OCI-LY3 (cell line): Measurements from ENCODE around the gene COA8.

Experiments
- H2AFZ ChIP-seq: fragments of 200-600, 300-600 bp; shearing (Covaris generic); 2 replicates; pipeline ENCODE4 v1.6.0; 2014; ENCODE audit warnings: antibody characterized with exemption, low read depth, low read length
- H3K27ac ChIP-seq: fragments of 200-600, 300-600 bp; sonication (generic); 2 replicates; pipeline ENCODE4 v1.5.1; 2014; ENCODE audit warnings: mild to moderate bottlenecking, low read length, moderate library complexity, mixed read lengths
- H3K27me3 ChIP-seq: fragments of 200-600, 300-600 bp; sonication (generic); 2 replicates; pipeline ENCODE4 v1.6.1; 2014; ENCODE audit warnings: low read depth, low read length, mixed read lengths
- H3K36me3 ChIP-seq: fragments of 200-600, 300-600 bp; sonication (generic); replicated peaks from 2 replicates; pipeline ENCODE3; 2014; ENCODE audit warnings: low read depth, low read length, mixed read lengths
- H3K4me1 ChIP-seq: fragments of 300-600, 200-600 bp; sonication (generic); 2 replicates; pipeline ENCODE4 v1.6.1; 2014; ENCODE audit warnings: low read length, mixed read lengths
- H3K4me2 ChIP-seq: fragments of 200-600, 300-600 bp; sonication (generic); 2 replicates; pipeline ENCODE4 v1.6.1; 2014; ENCODE audit warnings: low read length, mixed read lengths
- H3K4me3 ChIP-seq: fragments of 300-600, 200-600 bp; sonication (generic); 2 replicates; pipeline ENCODE4 v1.5.1; 2014; ENCODE audit warnings: antibody characterized with exemption, mild to moderate bottlenecking, low read length, moderate library complexity
- H3K79me2 ChIP-seq: fragments of 300-600, 200-600 bp; shearing (Covaris generic); 2 replicates; pipeline ENCODE4 v1.6.1; 2014; ENCODE audit warnings: mild to moderate bottlenecking, low read length, mixed read lengths
- H3K9ac ChIP-seq: fragments of 300-600, 200-600 bp; shearing (Covaris generic); 2 replicates; pipeline ENCODE4 v1.6.0; 2014; ENCODE audit warnings: mild to moderate bottlenecking, low read length, moderate library complexity
- H3K9me3 ChIP-seq: fragments of 200-600, 300-600 bp; shearing (Covaris generic); 2 replicates; pipeline ENCODE4 v1.6.1; 2014; ENCODE audit warnings: low read length, mixed read lengths; ENCODE audit not compliant: insufficient read depth
- H4K20me1 ChIP-seq: fragments of 200-600, 300-600 bp; sonication (generic); 2 replicates; pipeline ENCODE4 v1.6.1; 2016; ENCODE audit warnings: low read length, mixed read lengths; ENCODE audit not compliant: insufficient read depth
- EZH2phosphoT487 ChIP-seq: fragments of 200-600 bp; shearing (Covaris generic); IDR thresholded peaks from 2 replicates; pipeline ENCODE4 v1.6.1; 2018; ENCODE audit warnings: antibody characterized with exemption, mixed run types, low read depth
- TF ChIP-seq, protein P1 (sequence below): fragments of 200-600, 300-600 bp; sonication (generic); IDR thresholded peaks from 2 replicates; pipeline ENCODE4 v1.5.1; 2014; ENCODE audit warnings: antibody characterized with exemption, low read length, low read depth

Gene COA8

DNA sequence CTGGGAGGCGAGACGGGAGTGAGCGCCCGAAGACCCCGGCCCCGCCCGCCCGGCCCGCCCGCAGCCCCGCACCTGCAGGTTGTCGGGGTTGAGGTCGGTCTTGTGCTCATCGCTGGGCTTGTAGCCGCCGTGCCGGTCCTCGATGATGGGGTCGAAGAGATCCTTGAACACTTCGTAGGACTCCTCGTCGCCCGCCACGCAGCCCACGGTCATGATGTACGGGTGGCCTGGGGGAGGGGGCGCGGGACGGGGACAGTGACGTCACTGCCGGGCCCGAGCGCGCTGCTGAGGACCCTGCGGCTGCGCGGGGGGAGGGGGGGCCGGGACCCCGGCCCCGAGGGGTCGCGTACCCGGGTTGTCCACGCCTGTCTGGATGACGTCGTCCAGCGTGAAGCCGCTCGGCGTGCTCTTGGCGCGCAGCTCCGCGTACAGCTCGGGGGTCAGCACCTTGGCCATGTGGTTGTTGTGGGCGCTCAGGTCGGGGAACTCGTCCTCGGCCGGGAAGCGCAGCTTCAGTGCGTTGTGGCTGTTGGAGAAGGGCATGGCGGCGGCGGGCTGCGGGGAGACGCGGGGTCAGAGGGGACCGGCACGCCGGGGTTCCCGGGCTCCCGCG, 40.7 kb upstream of the COA8 start:
- peak overlapping the region; percentile 82 for H3K4me2 ChIP-seq
- peaks cover 21% of the 10 kb centered on the region for H3K79me2 ChIP-seq
- peak overlapping the region; percentile 82 for H3K27ac ChIP-seq
- H3K36me3 ChIP-seq, result peaks cover 18% of the 10 kb centered on the region
- no peaks in the 10 kb centered on the region for H4K20me1 ChIP-seq
- peak overlapping the region; percentile 76 for H3K4me3 ChIP-seq
- H2AFZ ChIP-seq, result no peak overlapping the region
- no peaks in the 10 kb centered on the region for H3K9me3 ChIP-seq
- H3K27me3 ChIP-seq, result no peaks in the 10 kb centered on the region
- H3K9ac ChIP-seq, result peak overlapping the region; percentile 83
- H3K4me1 ChIP-seq, result peaks cover 59% of the 10 kb centered on the region
- TF ChIP-seq EZH2phosphoT487, result no peak
- TF ChIP-seq, protein P1, sequence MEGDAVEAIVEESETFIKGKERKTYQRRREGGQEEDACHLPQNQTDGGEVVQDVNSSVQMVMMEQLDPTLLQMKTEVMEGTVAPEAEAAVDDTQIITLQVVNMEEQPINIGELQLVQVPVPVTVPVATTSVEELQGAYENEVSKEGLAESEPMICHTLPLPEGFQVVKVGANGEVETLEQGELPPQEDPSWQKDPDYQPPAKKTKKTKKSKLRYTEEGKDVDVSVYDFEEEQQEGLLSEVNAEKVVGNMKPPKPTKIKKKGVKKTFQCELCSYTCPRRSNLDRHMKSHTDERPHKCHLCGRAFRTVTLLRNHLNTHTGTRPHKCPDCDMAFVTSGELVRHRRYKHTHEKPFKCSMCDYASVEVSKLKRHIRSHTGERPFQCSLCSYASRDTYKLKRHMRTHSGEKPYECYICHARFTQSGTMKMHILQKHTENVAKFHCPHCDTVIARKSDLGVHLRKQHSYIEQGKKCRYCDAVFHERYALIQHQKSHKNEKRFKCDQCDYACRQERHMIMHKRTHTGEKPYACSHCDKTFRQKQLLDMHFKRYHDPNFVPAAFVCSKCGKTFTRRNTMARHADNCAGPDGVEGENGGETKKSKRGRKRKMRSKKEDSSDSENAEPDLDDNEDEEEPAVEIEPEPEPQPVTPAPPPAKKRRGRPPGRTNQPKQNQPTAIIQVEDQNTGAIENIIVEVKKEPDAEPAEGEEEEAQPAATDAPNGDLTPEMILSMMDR, result no peak

DNA sequence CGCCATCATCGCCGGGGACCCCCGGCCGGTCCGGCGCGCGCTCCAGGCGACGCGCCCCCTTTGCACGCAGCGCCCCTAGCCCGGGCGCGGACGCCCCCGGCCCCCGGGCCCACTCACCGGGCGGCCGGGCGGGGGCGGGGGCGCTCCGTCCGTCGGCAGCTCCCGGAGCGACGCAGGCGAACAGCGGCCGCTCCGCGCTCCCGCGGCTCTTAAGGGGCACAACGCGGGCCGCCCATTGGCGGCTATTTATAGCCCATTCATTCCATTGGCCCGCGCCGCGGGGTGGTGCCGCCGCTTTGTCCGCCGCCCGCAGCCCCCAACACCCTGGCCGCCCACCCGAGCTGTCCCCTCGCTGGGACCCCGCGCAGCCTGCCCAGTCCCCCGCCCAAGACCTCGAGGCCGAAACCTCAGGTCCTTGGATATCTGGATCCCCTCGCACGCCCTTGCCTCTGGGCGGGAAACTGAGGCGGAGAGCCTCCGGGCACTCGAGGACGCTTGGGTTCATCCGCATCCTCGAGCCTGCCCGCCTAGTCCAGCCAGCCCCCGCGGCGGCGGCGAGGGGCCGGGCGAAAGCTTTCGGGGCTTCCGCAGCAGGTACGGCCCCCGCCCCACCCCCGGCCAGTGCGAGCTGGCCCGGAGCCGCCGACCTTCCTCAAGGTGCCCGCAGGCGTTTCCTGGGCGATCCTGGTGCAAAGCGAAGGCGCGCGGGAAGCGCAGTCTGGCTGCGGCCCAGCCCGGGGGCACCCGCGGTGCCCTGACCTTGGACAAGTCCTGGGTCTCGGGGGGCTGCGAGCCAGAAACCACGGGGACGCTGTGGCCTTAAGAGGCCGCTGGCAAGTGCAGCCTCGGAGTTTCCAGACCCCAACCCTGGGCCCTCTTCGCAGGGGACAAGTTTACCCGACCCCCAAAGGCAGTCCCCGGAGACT, 39.8 kb upstream of the COA8 start, which contains the start of gene CKB:
Gene CKB, minus strand, starts transcription at position 182 of the 926 bp plus-strand sequence. CDS start 337 bp downstream, outside the sequence.
- peaks cover 19% of the 10 kb centered on the region for H3K36me3 ChIP-seq
- TF ChIP-seq EZH2phosphoT487, result no peak
- TF ChIP-seq, protein P1, result no peak
- H3K27me3 ChIP-seq, result no peaks in the 10 kb centered on the region
- H3K79me2 ChIP-seq, result peaks cover 23% of the 10 kb centered on the region
- H3K9ac ChIP-seq, result peak within 1 kb of the TSS; percentile 83
- peaks cover 65% of the 10 kb centered on the region for H3K4me1 ChIP-seq
- no peaks in the 10 kb centered on the region for H3K9me3 ChIP-seq
- peak within 1 kb of the TSS; percentile 82 for H3K27ac ChIP-seq
- H3K4me2 ChIP-seq, result peak within 1 kb of the TSS; percentile 82
- peak within 1 kb of the TSS; percentile 37; the same call in 1 of the 2 replicates for H2AFZ ChIP-seq
- no peaks in the 10 kb centered on the region for H4K20me1 ChIP-seq
- peak within 1 kb of the TSS; percentile 76 for H3K4me3 ChIP-seq

DNA sequence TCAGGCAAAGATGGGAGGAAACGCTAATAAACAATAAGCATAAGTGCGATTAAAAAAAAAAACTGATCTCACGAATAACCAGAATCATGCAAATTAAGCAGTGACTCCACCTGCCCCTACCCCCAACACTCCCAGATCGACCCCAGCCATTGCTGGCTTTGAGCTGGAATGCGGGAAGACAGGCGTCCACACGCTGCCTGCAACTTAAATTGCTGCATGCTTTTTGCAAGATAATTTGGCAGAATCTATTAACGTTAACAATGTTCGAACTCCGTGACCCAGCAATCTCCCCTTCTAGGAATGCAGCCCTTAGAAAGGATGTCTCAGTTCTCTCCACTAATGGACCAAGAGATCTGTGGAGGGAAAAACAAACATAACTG, 39.2 kb upstream of the COA8 start:
- no peaks in the 10 kb centered on the region for H4K20me1 ChIP-seq
- no peak overlapping the region for H3K4me3 ChIP-seq
- H3K79me2 ChIP-seq, result peaks cover 30% of the 10 kb centered on the region
- no peak overlapping the region for H3K9ac ChIP-seq
- H3K27ac ChIP-seq, result no peak overlapping the region
- H2AFZ ChIP-seq, result no peak overlapping the region
- no peaks in the 10 kb centered on the region for H3K27me3 ChIP-seq
- no peak overlapping the region for H3K4me2 ChIP-seq
- H3K9me3 ChIP-seq, result no peaks in the 10 kb centered on the region
- H3K4me1 ChIP-seq, result peaks cover 66% of the 10 kb centered on the region
- peaks cover 19% of the 10 kb centered on the region for H3K36me3 ChIP-seq
- no peak for TF ChIP-seq EZH2phosphoT487
- TF ChIP-seq, protein P1, result no peak
